ENCODE results near the gene DCTD.

DNA sequence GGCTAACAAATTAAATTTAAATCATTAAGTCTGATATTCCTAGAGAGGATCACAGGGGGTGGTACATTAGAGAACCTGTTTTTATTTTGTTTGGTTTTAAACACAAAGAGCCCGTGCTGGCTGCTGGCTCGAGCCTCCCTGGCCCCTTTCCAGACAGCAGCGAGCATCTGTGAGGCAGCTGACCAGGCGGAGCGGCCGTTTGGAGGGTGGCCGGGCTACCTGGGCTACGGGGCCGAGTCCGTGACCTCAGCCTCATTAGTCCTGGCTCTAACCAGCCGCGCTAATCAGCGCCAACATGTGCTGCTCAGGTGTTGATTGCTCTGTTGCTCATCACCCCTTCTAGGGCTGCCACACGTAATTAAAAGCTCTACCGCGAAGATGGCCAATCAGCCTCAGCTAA lies 35.3 kb downstream of the DCTD start:
- TF ChIP-seq POLR2AphosphoS5 (IDR thresholded peaks at IDR 0.05; ENCODE audit: low read depth, low read length) (no peak), POLR2A (IDR thresholded peaks at IDR 0.05; ENCODE audit: low read depth, low read length) (no peak), TAF1 (IDR thresholded peaks at IDR 0.05; ENCODE audit: low read depth, low read length) (no peak), SPI1 (IDR thresholded peaks at IDR 0.05; ENCODE audit: low read depth, low read length) (no peak), PAX5 (IDR thresholded peaks at IDR 0.05; ENCODE audit: insufficient read depth, low read length, severe bottlenecking) (no peak), POU2F2 (IDR thresholded peaks at IDR 0.05; ENCODE audit: low read depth, low read length) (no peak)

Data from GM12891 (cell line).